AG09319 (cell line): ENCODE measurements around the gene DENND2A.
"Not testable (repeated sequence)": the region's sequence is repeated elsewhere in the genome, so short reads cannot be mapped to it uniquely, and the experiment has no call there.

Experiments
- DNase-seq: peaks from one replicate; pipeline ENCODE4 v3.0.0-alpha.2; 2010; ENCODE audit warnings: low read depth; ENCODE audit errors: extremely low read depth
- CTCF ChIP-seq: IDR thresholded peaks from 2 replicates; pipeline ENCODE4 v1.5.1; 2011; ENCODE audit warnings: low read depth, mild to moderate bottlenecking, inconsistent platforms, low read length, moderate library complexity

The DENND2A gene

GRCh38 chr7:140671966-140672365 is 31.4 kb upstream of the DENND2A start:
- no peak for DNase-seq
- no peak for TF ChIP-seq CTCF

DNA sequence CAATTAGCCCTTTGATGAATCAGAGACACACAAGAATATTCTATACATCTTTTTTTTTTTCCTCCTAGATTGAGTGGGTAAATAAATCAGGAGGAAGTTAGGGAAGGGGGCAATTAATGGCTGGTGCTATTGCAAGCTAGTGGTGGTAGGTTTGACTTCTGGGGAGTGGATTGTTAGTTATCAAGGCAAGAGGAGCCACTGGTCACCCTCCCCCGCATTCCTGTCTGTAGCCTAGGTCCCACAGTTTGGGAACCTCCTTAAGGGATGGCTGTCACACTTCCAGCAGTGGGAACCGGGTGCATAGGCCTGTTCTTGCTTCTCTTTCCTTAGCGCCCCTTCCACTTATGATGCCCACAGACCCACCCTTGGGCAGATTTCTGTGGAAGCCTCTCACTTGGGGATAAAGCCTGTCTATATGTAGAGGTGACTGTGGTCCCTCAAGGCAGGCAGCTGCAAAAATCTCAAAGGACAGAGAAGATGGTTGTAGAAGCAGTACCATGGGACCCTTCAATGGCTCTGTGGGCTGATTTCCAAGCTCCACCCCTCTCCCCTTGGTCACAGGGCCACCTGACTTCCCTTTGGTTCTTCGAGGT is 29.8 kb upstream of the DENND2A start:
- no peak for DNase-seq
- TF ChIP-seq CTCF: no peak

- DNase-seq: not testable (repeated sequence)
These were observed 29.2 kb upstream of the DENND2A start for GRCh38 chr7:140669862-140670261.

GRCh38 chr7:140669352-140669751 is 28.7 kb upstream of the DENND2A start:
- no peak for TF ChIP-seq CTCF
- no peak for DNase-seq

GRCh38 chr7:140668641-140669040 is 28.0 kb upstream of the DENND2A start:
- no peak for DNase-seq
- no peak for TF ChIP-seq CTCF

DNA sequence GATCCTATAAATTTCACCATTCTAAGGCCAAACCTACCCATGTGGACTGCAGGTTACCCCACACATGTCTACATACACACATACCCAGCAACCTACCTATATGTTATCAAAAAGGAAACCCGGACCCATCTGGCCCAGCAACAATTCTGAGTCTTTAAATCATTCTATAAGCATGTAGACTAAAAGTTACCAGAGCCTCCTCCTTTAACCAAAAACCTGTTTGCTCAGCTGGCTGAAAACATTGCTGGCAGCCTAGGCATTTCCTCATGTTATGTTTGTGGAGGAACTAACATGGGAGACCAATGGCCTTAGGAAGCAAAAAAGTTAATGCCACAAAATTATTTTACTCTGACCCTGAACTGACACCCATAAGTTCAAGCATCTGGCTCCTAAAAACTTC is 26.9 kb upstream of the DENND2A start:
- TF ChIP-seq CTCF: no peak
- no peak for DNase-seq

GRCh38 chr7:140662938-140663337 is 22.3 kb upstream of the DENND2A start:
- not testable (repeated sequence) for DNase-seq

DNA sequence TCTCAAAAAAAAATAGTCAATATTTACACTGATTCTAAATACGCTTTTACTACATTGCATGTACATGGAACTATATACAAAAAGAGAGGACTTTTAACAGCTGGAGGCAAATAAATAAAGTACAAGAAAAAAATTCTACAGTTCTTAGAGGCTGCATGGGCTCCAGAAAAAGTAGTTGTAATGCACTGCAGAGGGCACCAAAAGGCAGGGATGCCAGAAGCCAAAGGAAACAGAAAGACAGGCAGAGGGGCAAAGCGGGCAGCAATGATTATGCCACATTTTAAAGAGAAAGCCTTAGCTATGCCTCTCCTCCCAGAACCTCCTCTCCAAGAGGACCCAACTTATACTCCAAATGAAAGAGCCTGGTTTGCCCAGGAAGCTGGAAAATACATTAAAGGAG is 20.5 kb upstream of the DENND2A start:
- DNase-seq: no peak
- TF ChIP-seq CTCF: peak; percentile 28
